ENCODE measurements around the gene OR7G1.
"Not testable (repeated sequence)": the region's sequence is repeated elsewhere in the genome, so short reads cannot be mapped to it uniquely, and the experiment has no call there.

OR7G1 gene

GRCh38 chr19:9078651-9079050, 36.9 kb downstream of the OR7G1 start:
- DNase-seq = no peak

GRCh38 chr19:9076901-9077300, 38.7 kb downstream of the OR7G1 start:
- DNase-seq = no peak

GRCh38 chr19:9075064-9075949, 40.3 kb downstream of the OR7G1 start:
- DNase-seq = peak in 52 of 56 donors; percentile 1 to 83 (median 46)

GRCh38 chr19:9073806-9074205, 41.8 kb downstream of the OR7G1 start:
- no peak for DNase-seq

- not testable (repeated sequence) for DNase-seq
Observed at GRCh38 chr19:9071720-9072119, 43.8 kb downstream of the OR7G1 start.

GRCh38 chr19:9070066-9070465, 45.5 kb downstream of the OR7G1 start:
- no peak for DNase-seq

- DNase-seq = no peak
Observed at GRCh38 chr19:9065457-9066014, 50.0 kb downstream of the OR7G1 start.
